NCI-H460 (cell line): ENCODE data around the gene RNFT2. TPM values are rescaled to one million over a fixed set of nuclear protein-coding genes. Genes with fewer than 3 reads are reported as not detected.

Source experiments
- DNase-seq: peaks from one replicate; pipeline ENCODE4 v3.0.0-alpha.2; 2016; ENCODE audit warnings: low read depth; ENCODE audit errors: extremely low read depth
- total RNA-seq: library from RNA; depleted of rRNA; stranded (reverse); fragments of >200 nt; shearing (Covaris generic); gene quantifications from 2 replicates; pipeline ENCODE4 v1.2.3, GENCODE V29; 2014

The RNFT2 gene
- total RNA-seq, 1 experiment from 2014 or later: 20.8 TPM

DNA sequence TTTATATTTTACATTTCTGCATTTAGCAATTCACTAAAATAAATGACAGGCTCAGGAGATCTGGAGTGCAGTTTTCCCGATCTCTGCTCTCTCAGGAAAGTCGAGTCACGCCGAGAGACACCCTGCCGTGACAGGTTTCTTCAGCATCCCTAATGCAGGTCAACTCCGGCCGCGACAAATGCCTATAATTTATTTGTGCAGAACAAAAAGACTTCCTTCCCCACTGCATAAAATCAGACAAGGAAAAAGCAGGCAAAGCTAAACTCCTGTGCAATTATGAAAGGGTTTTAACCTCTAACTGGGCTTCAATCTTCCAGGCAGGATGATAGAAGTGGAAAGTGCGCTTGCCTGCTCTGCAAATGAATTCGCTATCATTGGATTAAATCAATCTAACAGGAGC lies 28.3 kb upstream of the RNFT2 start:
- no peak for DNase-seq

DNA sequence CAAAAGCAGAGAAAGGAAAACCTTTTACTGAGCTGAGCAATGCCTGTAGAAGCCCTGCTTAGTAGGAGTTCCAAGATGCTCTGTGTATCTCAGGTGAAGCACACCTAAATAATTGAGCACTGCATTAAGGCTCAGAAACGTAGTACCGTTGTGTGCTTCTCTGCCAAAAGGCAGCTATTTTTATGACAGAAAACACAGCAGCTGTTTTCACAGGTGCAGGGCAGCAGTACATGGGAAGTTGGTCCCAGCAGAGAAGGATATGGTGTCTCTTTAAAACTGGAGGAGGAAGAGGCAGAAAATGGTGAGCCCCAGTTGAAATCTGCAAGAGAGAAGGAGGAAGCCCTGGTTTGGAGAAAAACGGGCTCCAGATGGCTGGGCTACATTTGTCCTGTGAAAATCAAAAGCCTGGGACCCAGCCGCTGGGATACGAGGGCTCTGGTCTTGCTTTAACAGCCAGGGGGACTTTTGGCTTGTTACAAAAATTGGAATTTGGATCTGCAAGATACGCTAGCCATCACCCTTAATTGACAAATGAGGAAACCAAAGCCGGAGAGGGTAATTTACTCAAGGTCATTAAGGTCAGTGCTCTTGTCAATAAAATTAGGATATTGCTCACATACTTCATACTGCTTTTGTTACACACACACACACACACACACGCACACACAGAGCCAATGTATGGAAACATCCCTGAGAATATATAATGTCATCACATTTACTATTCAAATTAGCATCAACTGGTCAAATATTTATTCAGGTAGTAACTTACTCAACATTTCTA lies 27.6 kb upstream of the RNFT2 start:
- DNase-seq: no peak

DNA sequence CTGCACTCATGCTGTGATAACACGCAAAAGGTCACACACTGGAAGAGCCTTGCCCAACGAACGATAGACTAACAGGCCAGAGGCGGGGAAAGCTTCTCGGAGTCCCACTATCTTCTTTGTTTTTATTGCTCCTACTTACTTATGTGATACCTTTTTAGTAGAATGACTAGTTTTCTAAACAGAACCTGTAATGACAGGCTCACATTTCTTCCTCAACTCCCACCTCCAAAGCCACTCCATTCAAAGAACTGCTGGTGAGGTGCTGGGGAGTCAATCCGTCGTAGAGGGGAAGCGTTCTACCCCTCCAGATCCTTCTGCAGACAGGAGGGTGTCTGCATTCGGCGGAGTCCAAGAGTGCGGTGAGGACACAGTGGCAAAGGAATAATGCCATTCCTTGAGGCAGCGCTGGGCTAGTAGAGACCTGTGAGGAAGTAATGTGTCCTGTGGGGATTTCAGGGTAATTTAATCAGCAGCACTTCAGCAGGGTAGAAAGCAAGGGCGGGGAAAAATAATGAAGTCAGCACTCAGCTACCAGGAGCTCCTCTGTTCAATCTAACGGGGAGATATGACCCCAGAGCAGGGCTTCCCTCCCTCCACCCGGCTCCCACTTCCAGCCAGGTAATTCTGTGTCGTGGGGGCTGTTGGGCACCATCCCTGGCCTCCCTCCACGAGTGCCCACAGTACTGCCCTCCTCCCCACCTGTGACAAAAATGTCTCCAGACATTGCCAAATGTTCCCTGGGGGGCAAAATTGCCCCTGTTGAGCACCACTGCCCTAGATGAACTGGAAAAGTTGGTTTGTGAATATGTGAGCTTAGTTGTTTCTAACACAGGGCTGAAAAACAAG lies 25.4 kb upstream of the RNFT2 start:
- no peak for DNase-seq

DNA sequence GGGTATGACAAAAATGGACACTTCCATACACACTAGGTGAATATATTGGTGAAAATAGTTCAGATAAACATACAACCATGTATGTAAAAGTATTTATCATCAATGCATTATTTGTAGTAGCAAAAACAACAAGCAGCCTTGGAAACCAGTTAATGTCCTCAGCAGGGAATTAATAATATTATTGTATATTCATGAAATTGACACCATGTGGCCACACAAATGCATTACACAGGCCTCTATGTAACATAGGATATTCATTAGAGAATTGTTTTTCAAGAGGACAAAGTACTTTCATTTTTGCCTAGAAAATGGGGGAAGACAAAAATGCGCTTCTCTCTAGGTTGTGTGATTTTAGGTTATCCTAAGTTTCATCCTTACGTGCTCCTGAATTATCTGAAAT lies 24.6 kb upstream of the RNFT2 start:
- no peak for DNase-seq

DNA sequence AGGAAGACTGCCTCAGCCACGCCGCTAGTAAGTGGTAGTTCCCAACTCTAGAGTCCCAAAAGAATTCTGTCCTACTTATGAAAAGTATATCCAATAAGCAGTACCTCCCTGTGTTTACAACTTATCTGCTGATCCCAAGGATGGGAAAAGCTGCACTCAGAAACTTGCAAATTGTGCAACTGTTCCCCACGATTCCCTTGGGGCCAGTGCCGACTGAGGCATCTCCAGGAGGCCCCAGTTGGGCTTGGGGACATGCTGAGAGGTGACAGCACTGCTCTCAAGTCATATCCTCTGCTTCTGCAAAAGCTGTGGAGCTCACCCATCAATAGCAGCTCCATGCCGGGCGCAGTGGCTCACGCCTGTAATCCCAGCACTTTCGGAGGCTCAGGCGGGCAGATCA lies 23.9 kb upstream of the RNFT2 start:
- DNase-seq: no peak

DNA sequence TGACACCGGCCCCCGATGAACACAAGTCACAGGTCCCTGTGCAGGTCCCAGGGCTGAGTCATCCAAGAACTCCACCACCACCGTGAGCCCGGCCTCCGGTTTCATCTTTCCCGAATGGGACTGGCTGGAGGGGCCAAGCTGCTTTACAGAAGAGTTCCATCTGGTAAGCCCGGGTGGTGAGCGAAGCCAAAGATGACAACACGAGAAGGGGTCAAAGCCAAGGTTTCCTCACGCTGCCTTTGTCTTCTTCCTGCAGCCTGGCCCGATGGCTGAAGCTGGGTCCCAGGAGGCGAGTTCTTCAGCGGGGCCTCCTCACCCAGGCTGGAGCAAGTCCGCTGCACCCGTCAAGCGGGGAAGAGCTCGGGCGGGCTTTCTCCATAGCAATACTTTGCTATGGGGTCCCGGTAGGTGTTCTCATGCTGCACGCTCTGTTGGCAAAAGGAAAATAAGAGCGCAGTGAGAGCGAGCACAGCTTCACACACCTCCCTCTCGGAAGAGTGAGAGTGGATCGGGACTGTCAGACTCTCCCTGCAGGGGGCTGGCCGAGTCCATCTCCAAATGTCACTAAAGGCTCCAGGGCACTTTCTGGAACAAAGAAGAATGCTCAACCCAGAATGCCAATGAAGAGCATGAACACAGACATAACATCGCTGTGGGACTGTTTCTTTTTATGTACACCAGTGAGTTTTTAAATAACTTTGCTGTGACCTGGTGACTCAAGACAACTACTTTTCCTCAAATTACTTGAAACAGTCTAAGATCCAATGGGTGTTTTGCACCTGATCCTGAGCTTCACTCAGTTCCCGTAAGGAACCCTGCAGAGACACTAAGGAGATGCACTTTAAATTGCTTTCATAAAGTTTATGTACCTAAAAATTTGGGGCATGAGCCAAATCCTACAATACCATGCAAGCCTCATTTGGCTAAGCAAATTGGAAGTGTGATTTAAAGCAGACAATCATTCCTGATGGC lies 20.4 kb upstream of the RNFT2 start:
- no peak for DNase-seq

DNA sequence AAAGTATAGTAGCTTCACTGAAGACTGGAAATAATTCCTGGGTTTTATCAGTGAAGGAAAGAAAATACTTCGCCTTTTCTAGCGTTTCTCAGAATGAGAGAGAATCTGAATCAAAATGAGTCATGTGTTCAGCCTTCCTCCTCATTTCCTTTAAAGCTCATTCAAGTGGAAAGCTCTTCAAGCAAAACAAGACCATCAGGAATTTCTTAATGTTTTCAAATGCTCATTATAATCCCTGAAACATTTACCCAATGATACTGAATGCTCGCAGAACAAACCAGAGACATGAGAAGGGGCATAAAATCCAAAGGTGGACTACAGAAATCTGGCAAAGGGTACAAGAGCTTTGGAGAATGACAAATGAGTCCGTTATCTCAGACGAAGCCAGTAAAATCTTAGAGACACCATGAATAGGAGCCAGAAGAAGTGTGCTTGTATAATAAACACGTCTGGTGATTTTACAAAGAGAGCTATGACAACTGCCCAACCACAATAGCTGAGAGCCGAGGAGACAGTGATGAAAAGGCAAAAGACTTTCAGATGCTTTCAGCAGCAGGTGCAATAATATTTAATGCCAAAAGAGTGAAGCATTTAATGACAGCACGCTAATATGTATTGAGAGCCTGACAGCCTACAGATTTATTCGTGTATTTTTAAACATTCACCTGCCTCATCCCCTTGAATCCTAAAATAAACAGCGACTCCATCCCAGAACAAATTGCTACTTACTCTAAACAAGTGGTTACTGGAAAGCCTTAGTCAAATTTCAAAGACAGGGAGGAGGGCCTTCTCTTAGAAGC lies 19.3 kb upstream of the RNFT2 start:
- no peak for DNase-seq

DNA sequence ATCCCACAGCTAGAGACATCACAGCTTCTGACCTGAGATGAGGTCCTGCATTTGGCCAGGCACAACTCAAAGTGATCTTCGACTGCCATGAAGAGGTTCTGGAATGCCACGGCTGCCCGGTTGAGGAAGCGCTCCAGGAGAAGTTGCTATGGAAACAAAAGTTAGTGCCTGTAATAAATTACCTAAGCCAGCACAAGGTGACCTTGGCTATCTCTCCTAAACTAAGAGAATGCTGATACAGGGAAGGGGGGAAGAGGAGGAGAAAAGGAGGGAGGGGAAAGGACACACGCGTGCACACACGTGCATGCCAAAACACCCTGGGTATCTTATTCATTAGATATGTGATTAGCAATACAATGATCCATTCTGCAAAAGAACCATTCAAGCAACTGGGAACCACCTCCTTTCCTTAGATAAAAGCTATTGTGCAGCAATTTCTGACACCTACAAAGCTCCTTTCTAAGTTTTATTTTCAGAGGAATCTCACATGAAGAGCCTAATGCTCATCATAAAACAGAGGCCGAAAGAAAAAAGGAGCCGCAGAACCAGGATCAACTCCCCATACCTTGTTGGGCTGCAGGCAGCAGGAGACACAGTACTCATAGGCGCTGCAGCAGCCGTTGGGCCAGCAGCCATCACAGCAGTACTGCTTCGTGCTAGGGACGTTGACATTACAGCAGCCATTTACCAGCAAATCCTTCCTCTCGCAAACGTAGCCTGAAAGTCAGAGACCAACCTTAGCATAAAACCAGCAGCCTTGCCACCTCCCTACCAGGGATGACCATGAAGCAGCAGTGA lies 18.2 kb upstream of the RNFT2 start:
- no peak for DNase-seq

DNA sequence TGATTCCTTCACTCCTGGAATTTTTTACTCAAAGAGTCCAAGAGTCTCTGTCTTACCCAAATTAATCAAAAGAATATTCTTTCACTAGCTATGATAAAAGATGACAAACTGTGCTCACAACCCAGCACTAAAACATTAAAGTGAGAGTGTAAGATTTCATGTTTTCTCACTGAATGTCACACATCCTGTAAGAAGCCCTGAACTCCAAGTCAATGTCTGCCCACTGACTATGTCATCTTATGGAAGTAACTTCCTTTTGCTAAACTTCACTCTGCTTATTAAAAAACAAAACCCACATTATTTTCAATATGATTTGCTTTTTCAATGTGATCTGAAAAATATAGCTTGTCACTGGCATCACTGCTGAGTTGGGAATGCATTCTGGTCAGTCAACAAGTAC lies 15.9 kb upstream of the RNFT2 start:
- no peak for DNase-seq

DNA sequence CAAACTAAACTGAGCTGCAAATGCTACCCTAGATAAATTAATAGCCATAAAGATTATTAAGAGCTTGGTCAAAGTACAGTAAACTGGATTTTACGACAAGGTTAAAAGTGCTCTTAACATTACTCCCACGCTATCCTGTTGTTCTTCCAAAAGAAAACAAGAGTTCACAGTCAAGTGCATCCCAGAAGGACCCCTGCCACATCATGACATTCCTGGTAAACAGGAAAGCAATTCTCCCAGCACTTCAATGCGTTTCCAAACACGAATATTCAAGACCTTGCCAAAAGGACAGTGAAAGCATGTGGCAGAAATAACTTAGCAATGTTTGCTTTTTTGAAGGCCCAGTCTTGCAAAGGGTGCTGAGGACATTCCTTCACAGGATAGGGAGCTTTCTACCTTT lies 11.4 kb upstream of the RNFT2 start:
- no peak for DNase-seq

DNA sequence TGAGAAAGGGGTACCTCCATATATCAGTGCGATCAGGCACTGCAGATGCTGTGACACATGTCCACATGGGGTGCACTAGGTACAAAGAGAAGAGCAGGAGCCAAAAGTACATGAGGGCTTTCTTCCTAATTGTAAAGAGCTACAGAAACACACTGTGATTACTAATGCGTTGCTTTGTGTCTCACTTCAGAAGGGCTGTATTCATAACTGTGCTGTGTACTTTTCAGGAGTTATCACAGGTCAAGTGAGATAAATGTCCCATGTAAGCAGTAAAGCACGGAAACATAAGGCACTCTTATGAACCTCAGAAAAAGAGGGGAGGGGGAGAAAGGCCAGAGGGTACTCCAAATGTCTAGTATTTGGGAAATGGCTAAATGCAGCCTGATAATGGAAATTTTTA lies 10.9 kb upstream of the RNFT2 start:
- no peak for DNase-seq

DNA sequence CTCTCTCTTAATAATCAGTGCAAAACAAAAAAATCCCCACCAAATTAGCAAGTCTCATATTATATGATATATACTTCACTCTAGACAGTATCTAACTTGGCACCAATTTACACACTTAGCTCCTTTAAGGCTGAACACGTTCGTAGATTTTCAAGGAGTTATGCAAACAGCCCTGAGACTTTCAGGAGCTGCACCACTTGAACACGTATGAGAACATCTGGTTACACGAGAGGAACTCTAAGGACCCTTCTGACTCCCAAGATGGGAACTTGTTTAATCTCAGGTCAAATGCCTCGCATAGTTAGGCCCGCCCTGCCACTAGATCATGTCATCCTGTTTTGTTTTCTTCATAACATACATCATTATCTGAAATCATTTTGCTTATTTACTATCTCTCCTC lies 10.2 kb upstream of the RNFT2 start:
- no peak for DNase-seq

DNA sequence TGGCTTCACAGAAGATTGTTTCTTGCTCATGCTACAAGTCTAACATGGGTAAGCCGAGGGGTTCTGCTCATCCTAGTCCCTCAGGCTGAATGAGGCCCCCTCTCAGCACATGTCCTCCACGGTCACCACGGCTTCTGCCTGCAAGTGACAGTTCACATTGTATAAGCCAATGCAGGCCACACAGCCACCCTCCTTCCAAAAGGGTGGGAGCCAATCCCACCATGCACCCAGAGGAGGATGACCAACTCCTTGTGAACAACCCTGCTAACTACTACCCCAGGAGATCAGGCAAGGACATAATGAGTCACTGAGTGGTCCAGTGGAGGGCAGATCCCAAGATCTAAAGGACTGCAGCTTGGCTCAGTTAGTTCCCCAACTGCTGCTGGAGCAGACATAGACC lies 6.3 kb upstream of the RNFT2 start:
- DNase-seq: no peak

DNA sequence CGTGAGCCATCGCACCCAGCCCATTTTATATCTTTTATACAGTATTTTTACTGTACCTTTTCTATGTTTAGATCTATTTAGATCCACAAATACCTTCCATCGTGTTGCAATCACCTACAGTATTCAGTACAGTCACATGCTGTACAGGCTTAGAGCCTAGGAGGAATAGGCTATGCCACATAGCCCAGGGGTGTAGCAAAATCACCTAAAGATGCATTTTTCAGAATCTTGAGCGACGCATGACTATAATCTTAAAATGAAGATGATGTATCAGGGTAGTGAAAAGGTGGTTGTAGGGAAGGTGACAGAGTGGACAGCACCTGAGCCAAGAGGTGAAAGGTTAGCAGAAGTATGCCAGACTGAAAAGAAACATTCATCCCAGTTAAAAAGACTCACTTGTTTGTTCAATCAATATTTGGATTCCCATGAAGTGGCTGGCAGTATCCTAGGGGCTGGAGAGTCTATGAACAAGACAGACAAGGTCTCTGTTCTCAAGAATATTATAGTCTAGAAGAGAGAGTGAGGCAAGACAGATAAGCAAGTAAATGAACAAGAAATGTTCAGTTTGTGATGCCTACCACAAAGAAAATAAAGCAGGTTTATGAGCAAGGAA lies 3.9 kb upstream of the RNFT2 start:
- DNase-seq: no peak

DNA sequence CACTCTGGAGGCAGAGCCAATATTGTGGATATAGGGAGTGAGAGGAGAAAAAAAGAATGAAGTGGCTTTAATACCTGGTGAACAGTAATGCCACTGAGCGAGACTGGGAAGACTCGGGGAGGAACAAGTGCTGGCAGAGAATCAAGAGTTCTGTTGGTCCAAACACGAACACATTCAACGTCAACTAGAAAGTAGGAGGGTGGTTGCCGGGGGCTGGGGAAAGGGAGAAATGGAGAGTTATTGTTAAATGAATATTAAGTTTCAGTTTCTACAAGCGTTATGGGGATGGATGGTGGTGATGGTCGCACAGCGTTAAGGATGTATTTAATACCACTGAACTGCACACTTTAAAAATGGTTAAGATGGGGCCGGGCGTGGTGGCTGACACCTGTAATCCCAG lies 3.0 kb upstream of the RNFT2 start:
- no peak for DNase-seq

DNA sequence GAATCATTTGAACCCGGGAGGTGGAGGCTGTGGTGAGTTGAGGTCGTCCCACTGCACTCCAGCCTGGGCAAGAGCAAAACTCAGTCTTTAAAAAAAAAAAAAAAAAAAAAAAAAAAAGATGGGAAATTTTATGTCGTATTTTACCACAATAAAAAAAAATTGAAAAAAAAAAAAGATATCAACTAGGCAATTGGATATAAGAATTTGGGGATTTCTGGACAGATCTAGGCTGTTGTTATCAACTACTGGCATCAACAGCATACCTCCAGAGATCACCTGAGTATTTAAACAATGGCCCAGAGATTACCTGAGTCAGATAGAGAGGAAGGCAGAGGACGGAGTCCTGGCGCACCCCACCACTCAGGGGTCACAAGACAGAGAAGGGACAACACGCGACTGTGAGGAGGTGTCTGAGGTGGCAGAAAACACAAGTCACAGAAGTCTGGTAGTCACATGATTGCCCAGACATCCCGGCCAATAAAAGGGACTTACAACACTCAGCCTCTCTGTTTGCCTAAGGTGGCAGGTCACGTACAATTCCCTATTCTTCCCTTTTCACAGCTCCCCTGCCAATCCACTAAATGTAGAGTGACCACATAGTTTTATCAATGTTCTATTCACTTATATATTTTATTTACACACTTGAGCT lies 2.0 kb upstream of the RNFT2 start:
- DNase-seq: no peak

DNA sequence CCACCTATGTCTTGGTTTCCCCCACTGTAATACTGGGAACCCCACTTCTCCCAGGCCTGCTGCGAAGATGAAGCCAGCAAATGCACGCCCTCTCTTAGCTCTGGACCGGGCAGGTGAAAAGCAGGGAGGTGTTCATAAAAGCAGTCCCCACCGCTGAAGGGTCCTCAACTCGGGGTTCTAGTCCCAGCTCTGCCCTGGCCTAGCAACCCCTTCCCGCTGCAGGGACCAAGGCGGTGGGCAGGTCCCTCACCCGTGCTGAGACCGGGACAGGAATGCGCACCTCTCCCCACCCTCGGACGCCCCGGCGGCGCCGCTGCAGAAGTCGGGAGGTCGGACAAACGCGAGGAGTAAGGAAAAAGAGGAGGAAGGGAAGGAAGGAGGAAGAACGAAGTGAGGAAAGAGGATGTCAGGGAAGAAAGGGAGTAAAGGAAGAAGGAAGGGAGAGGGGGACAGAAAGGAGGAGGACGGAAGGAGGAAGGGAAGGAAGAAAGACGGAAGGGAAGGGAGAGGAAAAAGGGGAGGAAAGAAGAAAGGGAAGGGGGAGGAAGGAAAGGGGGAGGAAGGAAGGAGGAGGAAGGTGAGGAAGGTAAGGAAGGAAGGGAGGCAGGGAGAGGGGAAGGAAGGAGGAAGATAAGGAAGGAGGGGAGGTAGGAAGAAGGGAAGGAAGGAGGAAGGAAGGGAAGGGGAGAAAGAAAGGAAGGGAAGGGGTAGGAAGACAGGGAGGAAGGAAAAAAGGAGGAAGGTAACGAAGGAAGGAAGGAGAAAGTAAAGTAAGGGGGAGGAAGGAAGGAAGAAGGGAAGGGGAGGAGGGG lies 947 bp upstream of the RNFT2 start:
- DNase-seq: no peak
